HEK293T (cell line): Measurements from ENCODE around the gene HOXA3.

ENCODE experiments used
- ARNT ChIP-seq: fragments of 450-650 bp; IDR thresholded peaks from 2 replicates; pipeline ENCODE4 v1.6.1; 2017; ENCODE audit warnings: mild to moderate bottlenecking
- BHLHE40 ChIP-seq: fragments of 450-650 bp; IDR thresholded peaks from 2 replicates; pipeline ENCODE4 v1.6.1; 2016; ENCODE audit warnings: mild to moderate bottlenecking, moderate library complexity, borderline replicate concordance
- ELF4 ChIP-seq: fragments of 450-650 bp; IDR thresholded peaks from 2 replicates; pipeline ENCODE4 v1.6.1; 2017; ENCODE audit warnings: antibody characterized with exemption
- FOXK2 ChIP-seq: fragments of 450-650 bp; IDR thresholded peaks from 2 replicates; pipeline ENCODE4 v1.6.1; 2016; ENCODE audit warnings: mild to moderate bottlenecking
- FOXM1 ChIP-seq: fragments of 450-650 bp; IDR thresholded peaks from 2 replicates; pipeline ENCODE4 v1.6.1; 2017; ENCODE audit warnings: mild to moderate bottlenecking, borderline replicate concordance
- LEF1 ChIP-seq: fragments of 450-650 bp; IDR thresholded peaks from 2 replicates; pipeline ENCODE4 v1.6.1; 2017; ENCODE audit warnings: mild to moderate bottlenecking, borderline replicate concordance
- PKNOX1 ChIP-seq: fragments of 450-650 bp; IDR thresholded peaks from 2 replicates; pipeline ENCODE4 v1.6.1; 2016
- SP1 ChIP-seq: fragments of 450-650 bp; IDR thresholded peaks from 2 replicates; pipeline ENCODE4 v1.6.1; 2017
- SUZ12 ChIP-seq: fragments of 450-650 bp; IDR thresholded peaks from 2 replicates; pipeline ENCODE4 v1.6.1; 2016; ENCODE audit warnings: mild to moderate bottlenecking

GRCh38 chr7:27113991-27114769, 38.2 kb downstream of the HOXA3 start:
- TF ChIP-seq ELF4 (no peak), SUZ12 (no peak), FOXK2 (no peak), PKNOX1 (no peak), SP1 (no peak), FOXM1 (no peak), LEF1 (no peak), BHLHE40 (no peak), ARNT (no peak)
